DMS 273 (cell line): Measurements from ENCODE around the gene OXCT2.
A peak's percentile ranks its signal among the peaks of the same experiment; 100 is the strongest.
"Not testable (repeated sequence)": the region's sequence is repeated elsewhere in the genome, so short reads cannot be mapped to it uniquely, and the experiment has no call there.

ENCODE experiments used
- DNase-seq: peaks from one replicate; lab custom pipeline; 2025; ENCODE audit not compliant: unreplicated experiment; lab: John Stamatoyannopoulos, UW

Gene OXCT2

GRCh38 chr1:39771022-39771532 lies at the start of gene OXCT2:
TSS of gene OXCT2 (minus strand) at chr1:39771348. CDS start at chr1:39771255, 93 bp downstream.
- not testable (repeated sequence) for DNase-seq

DNA sequence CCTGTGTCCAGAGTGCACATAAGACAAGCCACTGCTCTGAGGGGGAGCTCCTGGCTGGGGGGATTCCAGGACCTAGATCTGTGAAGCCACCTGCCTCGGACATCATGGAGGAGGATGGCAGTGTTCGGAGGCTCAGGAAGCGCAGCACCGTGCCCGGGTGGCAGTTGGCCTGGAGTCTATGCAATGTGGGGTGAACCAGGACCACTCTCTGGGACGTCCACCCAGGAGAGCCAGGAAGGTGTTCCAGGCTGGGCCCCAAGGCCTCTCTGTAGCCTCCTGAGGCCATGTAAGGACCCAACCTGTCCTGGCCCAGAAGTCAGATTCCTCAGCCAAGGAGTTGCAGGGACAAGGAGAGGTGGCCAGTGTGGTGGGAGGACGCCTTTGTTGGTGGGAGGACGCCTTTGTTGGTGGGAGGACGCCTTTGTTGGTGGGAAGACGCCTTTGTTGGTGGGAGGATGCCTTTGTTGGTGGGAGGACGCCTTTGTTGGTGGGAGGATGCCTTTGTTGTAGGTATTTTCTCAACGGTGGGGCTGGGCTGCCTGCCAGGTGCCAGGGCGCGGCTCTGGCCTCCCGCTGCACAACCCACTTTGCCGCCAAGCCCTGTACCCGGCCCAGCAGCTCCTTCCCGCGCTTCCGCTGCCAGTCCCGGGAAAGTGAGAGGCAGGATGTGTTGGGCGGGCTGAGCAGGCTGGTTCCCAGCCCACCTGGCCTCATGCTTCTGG lies 48.1 kb upstream of the OXCT2 start:
- DNase-seq: no peak

DNA sequence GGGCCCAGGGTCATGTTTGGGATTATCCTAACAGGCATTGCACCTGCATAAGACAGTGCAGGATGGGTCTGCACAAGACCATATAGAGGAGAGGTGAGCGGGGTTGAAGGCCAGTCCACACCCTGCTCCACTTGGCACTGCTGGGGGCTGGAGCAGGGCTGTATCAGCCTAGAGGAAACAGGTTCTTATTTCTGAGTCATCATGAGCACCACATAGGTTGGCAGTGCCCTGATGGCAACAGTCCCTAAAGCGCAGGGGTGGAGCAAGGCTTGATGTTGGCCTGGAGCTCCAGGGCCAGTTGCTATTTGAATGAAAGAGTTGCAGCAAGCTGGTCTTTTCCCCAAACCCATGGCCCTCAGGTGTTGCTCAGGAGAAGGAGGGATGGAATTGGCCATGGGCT lies 47.3 kb upstream of the OXCT2 start:
- no peak for DNase-seq

GRCh38 chr1:39817091-39817932 lies 46.2 kb upstream of the OXCT2 start:
- peak; percentile 97 for DNase-seq

GRCh38 chr1:39816415-39817090 lies 45.4 kb upstream of the OXCT2 start:
- DNase-seq: peak; percentile 100

DNA sequence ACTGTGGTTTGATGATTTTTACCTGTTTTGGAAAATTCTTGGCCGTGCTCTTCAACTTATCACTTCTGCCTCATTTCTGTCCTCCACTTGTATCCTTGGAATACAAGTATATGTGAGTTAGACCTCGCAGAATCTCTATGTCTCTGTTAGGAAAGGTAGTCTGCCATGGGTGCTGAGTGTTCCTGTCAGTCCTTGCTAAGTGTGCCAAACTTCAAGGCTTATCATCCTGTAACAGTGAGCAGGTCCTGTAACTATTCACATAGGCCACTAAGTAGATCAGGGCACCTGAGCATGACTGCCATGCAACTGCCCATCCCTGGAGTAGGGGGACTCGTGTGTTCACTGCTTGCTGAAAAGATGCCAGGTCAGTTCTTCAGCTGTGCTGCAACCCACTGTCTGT lies 41.8 kb upstream of the OXCT2 start:
- DNase-seq: no peak

DNA sequence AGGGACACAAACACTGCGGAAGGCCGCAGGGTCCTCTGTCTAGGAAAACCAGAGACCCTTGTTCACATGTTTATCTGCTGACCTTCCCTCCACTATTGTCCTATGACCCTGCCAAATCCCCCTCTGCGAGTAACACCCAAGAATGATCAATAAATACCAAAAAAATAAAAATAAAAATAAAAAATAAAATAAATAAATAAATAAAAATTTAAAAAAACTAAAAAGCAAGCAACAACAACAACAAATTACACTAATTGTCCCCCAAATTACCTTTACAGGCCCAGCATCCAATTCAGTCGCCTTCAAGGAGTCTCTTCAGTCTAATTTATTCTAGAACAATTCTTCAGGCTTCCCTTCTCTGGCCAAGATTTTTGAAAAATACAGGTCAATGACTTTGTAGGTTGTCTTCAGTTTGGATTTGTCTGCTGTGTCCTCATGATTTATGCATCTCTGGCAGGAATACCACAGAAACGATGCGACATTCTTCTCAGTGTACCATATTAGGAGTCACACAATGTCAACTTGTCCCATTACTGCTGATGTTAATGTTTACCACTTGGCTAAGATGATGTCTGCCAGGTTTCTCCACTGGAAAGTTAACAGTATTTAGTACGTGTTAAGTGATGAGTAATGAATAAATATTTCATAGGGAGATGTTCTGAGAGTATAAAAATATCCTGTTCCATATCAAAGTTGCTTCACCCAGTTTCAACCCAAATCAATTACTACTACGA lies 37.8 kb upstream of the OXCT2 start:
- DNase-seq: no peak

- no peak for DNase-seq
These were observed 34.2 kb upstream of the OXCT2 start for GRCh38 chr1:39805385-39805784.

DNA sequence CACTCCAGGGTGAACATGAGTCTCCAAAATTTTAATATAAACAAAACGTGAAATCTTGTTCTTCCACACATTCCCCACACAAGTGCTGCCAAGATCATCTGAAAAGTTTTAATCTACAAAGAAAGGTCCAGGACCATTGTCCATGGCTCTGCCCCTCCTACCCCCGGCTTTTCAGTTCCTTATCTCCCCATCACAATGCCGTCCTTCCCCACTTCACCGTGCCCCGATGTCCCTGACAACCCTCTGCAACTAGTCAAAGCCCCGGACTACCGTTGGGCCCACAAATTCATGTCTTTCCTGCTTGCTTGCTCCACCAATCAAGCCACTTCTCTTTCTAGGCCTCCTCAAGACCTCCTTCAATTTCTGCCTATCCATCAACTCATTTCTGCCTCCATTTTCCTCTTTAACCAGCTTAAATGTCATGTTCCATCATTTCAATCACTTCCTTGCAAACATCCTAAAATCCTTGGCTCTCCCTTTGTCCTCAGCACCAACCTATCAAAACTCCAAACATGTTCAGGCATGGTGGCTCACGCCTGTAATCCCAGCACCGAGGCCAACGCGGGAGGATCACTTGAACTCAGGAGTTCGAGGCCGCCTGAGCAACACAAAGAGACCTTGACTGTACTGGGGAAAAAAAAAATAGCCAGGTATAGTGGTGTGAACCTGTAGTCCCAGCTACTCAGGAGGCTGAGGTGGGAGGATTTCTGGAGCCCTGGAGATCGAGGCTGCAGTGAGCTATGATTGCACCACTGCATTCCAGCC lies 31.5 kb upstream of the OXCT2 start:
- no peak for DNase-seq

DNA sequence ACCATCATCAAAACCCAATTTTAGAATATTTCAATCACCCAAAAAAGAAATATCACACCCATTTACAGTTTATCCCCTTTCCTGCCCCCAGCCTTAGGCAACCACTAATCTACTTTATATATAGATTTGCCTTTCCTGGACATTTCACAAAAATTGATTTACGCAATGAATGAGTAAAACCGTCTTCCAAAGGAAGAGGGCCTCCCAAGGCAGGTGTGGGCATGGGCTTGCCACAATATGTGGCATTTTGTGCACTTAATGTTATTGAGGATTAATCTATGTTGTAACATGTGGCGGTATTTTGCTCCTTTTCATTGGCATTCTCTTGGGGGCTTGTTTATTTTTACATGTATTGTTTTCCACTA lies 29.3 kb upstream of the OXCT2 start:
- no peak for DNase-seq

- peak; percentile 100 for DNase-seq
These were observed 28.8 kb upstream of the OXCT2 start for GRCh38 chr1:39799770-39800470.

DNA sequence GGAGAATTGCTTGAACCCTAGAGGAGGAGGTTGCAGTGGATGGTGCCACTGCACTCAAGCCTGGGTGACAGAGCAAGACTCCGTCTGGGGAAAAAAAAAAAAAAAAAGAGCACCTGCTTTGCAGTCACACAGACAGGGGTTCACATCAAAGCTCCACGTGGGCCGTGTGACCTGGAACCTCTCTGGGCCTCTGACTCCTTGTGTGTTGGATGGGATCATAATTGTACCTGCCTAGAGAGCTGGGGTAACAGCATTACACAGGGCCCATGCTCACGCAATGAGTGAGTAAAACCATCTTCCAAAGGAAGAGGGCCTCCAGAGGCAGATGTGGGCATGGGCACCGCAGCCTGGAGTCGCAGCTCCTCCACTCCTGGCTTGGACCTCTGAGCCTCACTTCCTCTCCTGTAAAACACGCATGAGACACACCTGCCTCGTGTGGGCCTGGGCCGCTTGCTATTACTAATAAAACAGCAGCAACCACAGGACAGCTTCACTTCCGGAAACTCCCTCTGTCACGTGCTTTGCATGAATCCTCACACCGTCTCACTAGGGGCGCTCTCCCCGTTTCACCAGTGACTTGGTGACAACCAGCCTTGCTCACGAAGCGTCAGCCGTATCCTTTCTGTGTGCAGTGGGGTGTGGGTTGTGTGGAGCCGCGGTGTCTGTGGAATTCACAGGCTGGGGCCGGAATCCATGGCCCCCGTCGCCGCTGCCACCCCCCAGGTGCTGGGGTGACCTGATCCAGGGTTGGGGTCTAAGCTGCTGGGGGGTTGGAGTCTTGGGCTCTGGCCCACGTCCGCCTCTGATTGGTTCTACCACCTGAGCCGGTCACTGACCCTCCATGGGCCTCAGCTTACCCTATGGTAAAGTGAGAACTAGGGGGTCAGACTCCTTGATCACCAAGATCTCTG lies 28.0 kb upstream of the OXCT2 start:
- peak; percentile 95 for DNase-seq

DNA sequence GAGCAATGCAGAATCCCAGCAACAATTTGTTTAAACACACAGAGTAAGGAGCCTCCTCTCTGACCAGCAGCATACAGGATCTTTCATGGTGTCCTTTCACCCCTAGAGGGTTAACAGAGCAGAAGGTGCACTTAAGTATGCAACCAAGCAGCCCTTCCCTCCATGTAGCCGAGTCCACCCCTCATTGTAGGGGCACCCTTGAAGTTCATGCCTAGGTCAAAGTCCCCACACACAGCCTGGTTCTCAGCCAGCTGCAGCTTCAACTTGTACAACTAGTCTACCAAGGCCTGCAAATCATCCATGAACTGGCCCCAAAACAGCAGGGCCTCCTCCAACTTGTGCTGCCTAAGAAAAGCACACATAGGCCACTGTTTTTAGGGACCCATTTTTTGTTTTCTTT lies 24.5 kb upstream of the OXCT2 start:
- DNase-seq: no peak

- no peak for DNase-seq
These were observed 20.7 kb upstream of the OXCT2 start for GRCh38 chr1:39791838-39792237.

DNA sequence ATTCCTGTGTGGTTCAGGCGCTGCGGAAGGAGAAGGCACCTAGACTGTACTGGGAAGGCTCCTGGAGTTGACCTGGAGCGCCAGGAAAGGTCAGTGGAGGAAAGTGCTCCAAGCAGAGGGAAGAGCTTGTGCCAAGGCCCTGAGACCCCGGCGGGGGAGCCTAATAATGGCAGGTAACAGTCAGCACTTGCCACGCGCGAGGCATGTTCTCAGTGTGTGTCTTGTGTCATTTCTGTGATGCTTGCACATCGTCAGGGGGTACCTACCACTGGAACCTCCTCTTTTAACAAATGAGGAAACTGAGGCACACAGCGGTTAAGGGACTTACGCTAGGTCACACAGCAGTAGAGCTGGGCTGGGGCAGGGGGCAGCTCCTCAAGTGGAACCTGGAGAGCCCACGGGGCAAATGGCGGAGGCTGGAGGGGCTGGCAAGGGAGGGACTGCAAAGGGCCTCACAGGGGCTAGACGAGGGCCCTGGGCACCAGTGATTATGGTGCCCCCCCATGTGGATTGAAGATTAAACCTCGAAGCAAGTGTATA lies 18.5 kb upstream of the OXCT2 start:
- DNase-seq: no peak

DNA sequence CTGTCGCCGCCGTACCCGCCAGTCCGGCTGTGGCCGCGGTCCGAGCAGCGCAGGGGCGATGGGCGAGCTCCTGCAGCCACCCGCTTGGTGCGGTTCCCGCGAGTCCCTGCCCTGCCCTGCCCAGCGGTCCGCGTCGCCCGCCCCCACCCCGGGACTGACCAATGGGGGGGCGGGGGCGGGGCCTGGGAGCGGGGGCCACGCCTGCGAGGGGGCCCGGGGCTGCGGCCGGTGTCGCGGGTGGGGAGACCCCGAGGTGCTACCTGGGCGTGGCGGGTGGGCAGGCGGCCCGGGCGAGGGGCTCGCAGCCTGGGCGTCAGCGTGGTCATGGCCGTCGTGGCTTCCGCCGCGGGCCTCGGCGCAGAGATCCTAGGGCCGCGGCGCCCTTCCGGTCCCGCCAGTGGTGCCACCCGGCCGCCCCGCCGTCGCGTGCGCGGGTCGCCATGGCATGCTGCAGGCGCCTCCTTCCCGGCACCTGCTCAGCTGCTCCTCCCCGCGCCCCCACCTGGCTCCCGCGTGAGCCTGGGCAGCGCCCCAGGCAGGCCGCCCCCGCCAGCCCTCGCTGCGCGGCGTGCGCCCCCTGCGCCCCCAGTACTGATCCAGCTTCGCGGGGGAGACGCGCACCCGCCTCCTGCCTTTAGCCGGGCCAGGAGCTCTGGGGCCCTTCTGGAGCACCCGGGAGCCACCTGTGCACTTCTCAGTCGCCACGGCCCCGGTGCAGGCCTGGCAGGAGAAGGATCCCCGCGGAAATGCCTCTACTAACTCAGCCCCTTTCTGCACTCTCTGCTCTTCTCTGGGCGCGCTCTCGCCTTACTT lies 17.8 kb upstream of the OXCT2 start, which contains the start of gene BMP8B:
TSS of gene BMP8B (minus strand) at position 108 of the 813 bp plus-strand sequence. CDS start 380 bp downstream, outside the sequence.
- DNase-seq: peak; percentile 100

DNA sequence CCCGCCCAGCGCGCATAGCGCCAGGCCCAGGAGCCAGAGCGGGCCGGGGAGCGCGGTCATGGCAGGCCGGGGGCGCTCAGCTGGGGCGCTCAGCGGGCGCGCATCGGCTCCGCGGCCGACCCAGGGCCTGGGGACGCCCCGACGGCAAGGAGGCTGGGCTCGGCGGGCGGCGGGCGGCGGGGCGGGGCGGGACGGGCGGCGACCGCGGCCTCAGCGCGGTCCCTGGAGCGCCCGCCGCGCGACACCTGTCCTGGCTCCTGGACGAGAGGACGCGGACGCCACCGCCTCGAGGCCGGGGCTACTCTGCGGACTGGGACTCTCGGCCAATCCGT lies 17.2 kb upstream of the OXCT2 start:
- peak; percentile 99 for DNase-seq
